Caco-2 (cell line): ENCODE results near the gene PODXL. TPM values are rescaled to one million over a fixed set of nuclear protein-coding genes. Genes with fewer than 3 reads are reported as not detected.

Source experiments
- BruUV-seq: library from RNA; stranded (reverse); fragments of 400-500 nt; replicated peaks from 2 replicates; lab custom pipeline; 2021; lab: Mats Ljungman, UMichigan
- CTCF ChIA-PET: fragments of 300-600 bp; sonication (Branson Sonifier 250); formaldehyde crosslinking; loops from one replicate; lab custom pipeline; 2022; ENCODE audit warnings: antibody characterized with exemption; lab: Charles Lee
- POLR2A ChIA-PET: fragments of 300-600 bp; sonication (Branson Sonifier 250); formaldehyde crosslinking; loops from one replicate; lab custom pipeline; 2022; ENCODE audit warnings: antibody characterized with exemption; lab: Charles Lee
- DNase-seq, 2 experiments: peaks; one replicate each; pipeline versions ENCODE4 v3.0.0 to v3.0.0-alpha.2; 2020 to 2022
- H3K27me3 ChIP-seq: replicated peaks from 2 replicates; pipeline ENCODE4 v1.6.0; 2011; ENCODE audit warnings: low read length; ENCODE audit not compliant: control insufficient read depth, insufficient read depth
- H3K36me3 ChIP-seq: 2 replicates; pipeline ENCODE4 v1.5.1; 2011; ENCODE audit warnings: low read length; ENCODE audit not compliant: control insufficient read depth, insufficient read depth
- H3K4me1 ChIP-seq: fragments of 250-450 bp; sonication (Bioruptor Pico); 2 replicates; pipeline ENCODE4 v1.5.1; 2020; ENCODE audit warnings: mild to moderate bottlenecking
- H3K4me3 ChIP-seq: 2 replicates; pipeline ENCODE4 v1.5.1; 2011; ENCODE audit warnings: low read depth, mild to moderate bottlenecking, control low read depth, low read length
- H3K9me3 ChIP-seq: fragments of 250-450 bp; sonication (Bioruptor Pico); 2 replicates; pipeline ENCODE4 v1.5.1; 2020; ENCODE audit warnings: mild to moderate bottlenecking, moderate library complexity
- H3K27ac Mint-ChIP-seq: one replicate; pipeline ENCODE4 v1.8.0; 2022; ENCODE audit warnings: mixed read lengths; ENCODE audit not compliant: unreplicated experiment
- H3K27me3 Mint-ChIP-seq: one replicate; pipeline ENCODE4 v1.8.0; 2022; ENCODE audit warnings: mixed read lengths; ENCODE audit not compliant: insufficient read depth, unreplicated experiment
- H3K36me3 Mint-ChIP-seq: one replicate; pipeline ENCODE4 v1.8.0; 2022; ENCODE audit warnings: mild to moderate bottlenecking, mixed read lengths; ENCODE audit not compliant: insufficient read depth, unreplicated experiment
- H3K4me1 Mint-ChIP-seq: one replicate; pipeline ENCODE4 v1.8.0; 2022; ENCODE audit warnings: low read depth, mixed read lengths; ENCODE audit not compliant: unreplicated experiment
- H3K4me3 Mint-ChIP-seq: one replicate; pipeline ENCODE4 v1.8.0; 2022; ENCODE audit warnings: mild to moderate bottlenecking, moderate library complexity, mixed read lengths; ENCODE audit not compliant: unreplicated experiment
- H3K9me3 Mint-ChIP-seq: one replicate; pipeline ENCODE4 v1.8.0; 2022; ENCODE audit warnings: mixed read lengths; ENCODE audit not compliant: unreplicated experiment
- CTCF ChIP-seq, 2 experiments: fragments of 200-600 bp in 1 of 2; IDR thresholded peaks; 1 replicate in 1 of 2; 2 replicates in 1 of 2; pipeline versions ENCODE4 v1.5.1 to v1.8.0; 2011 to 2022; ENCODE audit warnings: antibody characterized with exemption in 1 of 2, control low read depth in 1 of 2, inconsistent platforms in 1 of 2, low read depth in 1 of 2, low read length in 1 of 2, mild to moderate bottlenecking in 1 of 2, moderate library complexity in 1 of 2; ENCODE audit not compliant: insufficient read depth in 1 of 2, severe bottlenecking in 1 of 2, unreplicated experiment in 1 of 2
- intact Hi-C: fragments of 100-400 bp; cut with micrococcal nuclease; formaldehyde crosslinking; loops from one replicate; pipeline ENCODE4 v1.10.0; 2022; ENCODE audit not compliant: unreplicated experiment
- total RNA-seq: library from RNA; stranded (reverse); gene quantifications from 2 replicates; pipeline ENCODE4 v1.2.3, GENCODE V29; 2022

The PODXL gene
- total RNA-seq, 1 experiment from 2014 or later: 278 TPM

- no peak for TF ChIP-seq CTCF (IDR thresholded peaks at IDR 0.05; ENCODE audit: insufficient read depth in 1 of 2, low read depth in 1 of 2, low read length in 1 of 2, severe bottlenecking in 1 of 2, unreplicated experiment in 1 of 2)
- peaks cover 62% of the 10 kb centered on the region for H3K4me1 Mint-ChIP-seq
- H3K27me3 Mint-ChIP-seq: no peaks in the 10 kb centered on the region
- H3K36me3 ChIP-seq: no peaks in the 10 kb centered on the region
- peaks cover 78% of the 10 kb centered on the region for H3K4me1 ChIP-seq
- BruUV-seq: no TSS peak
- H3K9me3 Mint-ChIP-seq: no peaks in the 10 kb centered on the region
- peak; percentile 63 to 73 for DNase-seq
- CTCF ChIA-PET: interaction anchor here (0.5 kb wide), 1 partner anchor 25 kb away, joined by 3 read pairs; no protein-coding TSS in a partner anchor
- POLR2A ChIA-PET: no interaction called here
- H3K9me3 ChIP-seq: no peaks in the 10 kb centered on the region
- H3K4me3 ChIP-seq: no peak overlapping the region
- peak overlapping the region; percentile 92 for H3K27ac Mint-ChIP-seq
- intact Hi-C loops: loop anchor here (1.0 to 5.0 kb wide), 3 partner anchors 14 to 48 kb away; partner anchors contain the start of gene PODXL
- no peaks in the 10 kb centered on the region for H3K27me3 ChIP-seq
- H3K36me3 Mint-ChIP-seq: peaks cover 6% of the 10 kb centered on the region
- no peak overlapping the region for H3K4me3 Mint-ChIP-seq
Observed at GRCh38 chr7:131600085-131600881, 43.9 kb upstream of the PODXL start.

GRCh38 chr7:131596785-131597184 lies 40.4 kb upstream of the PODXL start:
- BruUV-seq: no TSS peak
- no peaks in the 10 kb centered on the region for H3K9me3 ChIP-seq
- Mint-ChIP-seq H3K36me3 (peaks cover 5% of the 10 kb centered on the region), H3K9me3 (no peaks in the 10 kb centered on the region), H3K27ac (no peak overlapping the region), H3K27me3 (no peaks in the 10 kb centered on the region), H3K4me3 (no peak overlapping the region), H3K4me1 (peaks cover 37% of the 10 kb centered on the region)
- CTCF ChIA-PET: interaction anchor here (0.6 kb wide), 1 partner anchor 108 kb away, joined by 3 read pairs; no protein-coding TSS in a partner anchor
- no peaks in the 10 kb centered on the region for H3K27me3 ChIP-seq
- intact Hi-C loops: no loop called here
- no peak overlapping the region for H3K4me3 ChIP-seq
- no peaks in the 10 kb centered on the region; the same call in 1 of the 2 replicates for H3K36me3 ChIP-seq
- no peak for DNase-seq
- no peak for TF ChIP-seq CTCF (IDR thresholded peaks at IDR 0.05; ENCODE audit: insufficient read depth in 1 of 2, low read depth in 1 of 2, low read length in 1 of 2, severe bottlenecking in 1 of 2, unreplicated experiment in 1 of 2)
- H3K4me1 ChIP-seq: peaks cover 44% of the 10 kb centered on the region
- POLR2A ChIA-PET: no interaction called here

GRCh38 chr7:131595699-131596098 lies 39.3 kb upstream of the PODXL start:
- no TSS peak for BruUV-seq
- intact Hi-C loops: no loop called here
- no peaks in the 10 kb centered on the region for H3K36me3 Mint-ChIP-seq
- POLR2A ChIA-PET: interaction anchor here (1.1 kb wide), 1 partner anchor 9 kb away, joined by 5 read pairs; no protein-coding TSS in a partner anchor
- CTCF ChIA-PET: interaction anchor here (0.7 kb wide), 1 partner anchor 48 kb away, joined by 3 read pairs; no protein-coding TSS in a partner anchor
- Histone ChIP-seq H3K4me3 (no peak overlapping the region), H3K36me3 (no peaks in the 10 kb centered on the region; the same call in 1 of the 2 replicates), H3K9me3 (no peaks in the 10 kb centered on the region), H3K4me1 (peaks cover 33% of the 10 kb centered on the region), H3K27me3 (no peaks in the 10 kb centered on the region)
- H3K9me3 Mint-ChIP-seq: no peaks in the 10 kb centered on the region
- TF ChIP-seq CTCF (IDR thresholded peaks at IDR 0.05; ENCODE audit: insufficient read depth in 1 of 2, low read depth in 1 of 2, low read length in 1 of 2, severe bottlenecking in 1 of 2, unreplicated experiment in 1 of 2): no peak
- no peak overlapping the region for H3K27ac Mint-ChIP-seq
- peaks cover 29% of the 10 kb centered on the region for H3K4me1 Mint-ChIP-seq
- H3K27me3 Mint-ChIP-seq: no peaks in the 10 kb centered on the region
- DNase-seq: no peak
- H3K4me3 Mint-ChIP-seq: no peak overlapping the region
